ENCODE measurements around the gene MMS19. TPM values are rescaled to one million over a fixed set of nuclear protein-coding genes. Genes with fewer than 3 reads are reported as not detected.

The MMS19 gene
- polyA plus RNA-seq, 3 donors, result 23.2 to 74.5 (median 29.2) TPM

- H3K4me2 ChIP-seq (replicated peaks; ENCODE audit: extremely low read depth, low read length, poor library complexity, severe bottlenecking), result no peak overlapping the region
- Mint-ChIP-seq H3K9me3 (no peaks in the 10 kb centered on the region), H3K27ac (peak overlapping the region in 1 of 7 donors; percentile 3), H3K36me3 (peaks cover 44 to 59% of the 10 kb centered on the region in 2 donors), H3K27me3 (ENCODE audit: low read depth in 3 of 3) (peaks cover 0 to 2% (median 0%) of the 10 kb centered on the region in 3 donors), H3K4me1 (peaks cover 20% of the 10 kb centered on the region), H3K4me3 (no peak overlapping the region)
- no peak for TF ChIP-seq CTCF (IDR thresholded peaks at IDR 0.05)
- no peak for DNase-seq
- H3K36me3 ChIP-seq (replicated peaks in 1 of 2; ENCODE audit: control insufficient read depth in 1 of 2, insufficient read depth in 2 of 2, low read length in 2 of 2), result peaks cover 40 to 64% of the 10 kb centered on the region in 2 donors
- H3K79me2 ChIP-seq (ENCODE audit: insufficient read depth, low read length), result peaks cover 40% of the 10 kb centered on the region
- H3K4me3 ChIP-seq (replicated peaks in 1 of 3; ENCODE audit: low read depth in 2 of 3, low read length in 3 of 3), result no peak overlapping the region
- intact Hi-C loops (cut with micrococcal nuclease), result no loop called here
- 96% methylated on average over 13 of the region's 17 CpGs for WGBS (ENCODE audit: insufficient coverage)
- H3K4me1 ChIP-seq (ENCODE audit: control insufficient read depth in 1 of 2, insufficient read depth in 2 of 2, low read length in 2 of 2), result peaks cover 6 to 8% of the 10 kb centered on the region in 2 donors
- peak overlapping the region in 1 of 2 donors; percentile 3 for H3K27ac ChIP-seq (ENCODE audit: low read depth in 1 of 2, low read length in 2 of 2)
- H3K9ac ChIP-seq (ENCODE audit: insufficient read depth, low read length, poor library complexity, severe bottlenecking), result no peak overlapping the region
- H2AFZ ChIP-seq (ENCODE audit: insufficient read depth, low read depth, low read length, poor library complexity, severe bottlenecking), result no peak overlapping the region
- H3K9me3 ChIP-seq (replicated peaks in 1 of 2; ENCODE audit: control insufficient read depth in 1 of 2, insufficient read depth in 1 of 2, low read length in 2 of 2), result no peaks in the 10 kb centered on the region
- no peaks in the 10 kb centered on the region for H3K27me3 ChIP-seq (ENCODE audit: control insufficient read depth in 2 of 2, insufficient read depth in 2 of 2, low read length in 2 of 2)
- H4K20me1 ChIP-seq (ENCODE audit: insufficient read depth, low read length), result peaks cover 31% of the 10 kb centered on the region
Measured at GRCh38 chr10:97451605-97452004, 46.6 kb downstream of the MMS19 start.

GRCh38 chr10:97450828-97451227 lies 47.4 kb downstream of the MMS19 start:
- H3K4me1 Mint-ChIP-seq, result peaks cover 24% of the 10 kb centered on the region
- Histone ChIP-seq H3K4me1 (ENCODE audit: control insufficient read depth in 1 of 2, insufficient read depth in 2 of 2, low read length in 2 of 2) (peaks cover 10 to 14% of the 10 kb centered on the region in 2 donors), H3K4me2 (replicated peaks; ENCODE audit: extremely low read depth, low read length, poor library complexity, severe bottlenecking) (no peak overlapping the region), H3K27me3 (ENCODE audit: control insufficient read depth in 2 of 2, insufficient read depth in 2 of 2, low read length in 2 of 2) (no peaks in the 10 kb centered on the region), H2AFZ (ENCODE audit: insufficient read depth, low read depth, low read length, poor library complexity, severe bottlenecking) (no peak overlapping the region), H3K27ac (ENCODE audit: low read depth in 1 of 2, low read length in 2 of 2) (no peak overlapping the region), H3K79me2 (ENCODE audit: insufficient read depth, low read length) (peaks cover 48% of the 10 kb centered on the region), H3K9me3 (replicated peaks in 1 of 2; ENCODE audit: control insufficient read depth in 1 of 2, insufficient read depth in 1 of 2, low read length in 2 of 2) (no peaks in the 10 kb centered on the region), H3K36me3 (replicated peaks in 1 of 2; ENCODE audit: control insufficient read depth in 1 of 2, insufficient read depth in 2 of 2, low read length in 2 of 2) (peaks cover 32 to 56% of the 10 kb centered on the region in 2 donors), H3K9ac (ENCODE audit: insufficient read depth, low read length, poor library complexity, severe bottlenecking) (no peak overlapping the region), H3K4me3 (replicated peaks in 1 of 3; ENCODE audit: low read depth in 2 of 3, low read length in 3 of 3) (no peak overlapping the region), H4K20me1 (ENCODE audit: insufficient read depth, low read length) (peaks cover 32% of the 10 kb centered on the region)
- intact Hi-C loops (cut with micrococcal nuclease), result no loop called here
- H3K27me3 Mint-ChIP-seq (ENCODE audit: low read depth in 3 of 3), result peaks cover 0 to 2% (median 0%) of the 10 kb centered on the region in 3 donors
- H3K4me3 Mint-ChIP-seq, result no peak overlapping the region
- peak overlapping the region in 2 of 7 donors; percentile 20 to 49 for H3K27ac Mint-ChIP-seq
- no peaks in the 10 kb centered on the region for H3K9me3 Mint-ChIP-seq
- peaks cover 41 to 53% of the 10 kb centered on the region in 2 donors for H3K36me3 Mint-ChIP-seq
- 90% methylated on average over 2 of the region's 2 CpGs for WGBS (ENCODE audit: insufficient coverage)
- DNase-seq, result no peak
- no peak for TF ChIP-seq CTCF (IDR thresholded peaks at IDR 0.05)

All from CD14-positive monocyte (primary cell).